Activated T-helper 1 cell treated with Interleukin-2 at 50 U/mL for 16 hours (primary cell): ENCODE results near the gene CD93.

ENCODE experiments used
- DNase-seq: peaks from one replicate; pipeline ENCODE4 v3.0.0-alpha.2; 2020; ENCODE audit warnings: low read depth

The CD93 gene

GRCh38 chr20:23120261-23120660, 34.1 kb upstream of the CD93 start:
- DNase-seq, result no peak

- DNase-seq, result no peak
These were observed 33.5 kb upstream of the CD93 start for GRCh38 chr20:23119456-23120216.

- no peak for DNase-seq
These were observed 32.6 kb upstream of the CD93 start for GRCh38 chr20:23118766-23119165.

- no peak for DNase-seq
These were observed 32.0 kb upstream of the CD93 start for GRCh38 chr20:23118144-23118543.

GRCh38 chr20:23117738-23118137, 31.6 kb upstream of the CD93 start:
- DNase-seq, result no peak

GRCh38 chr20:23116311-23117089, 30.4 kb upstream of the CD93 start:
- no peak for DNase-seq

GRCh38 chr20:23115822-23116221, 29.7 kb upstream of the CD93 start:
- DNase-seq, result no peak

- no peak for DNase-seq
These were observed 28.4 kb upstream of the CD93 start for GRCh38 chr20:23114448-23115082.

- no peak for DNase-seq
These were observed 27.9 kb upstream of the CD93 start for GRCh38 chr20:23114018-23114417.

GRCh38 chr20:23112595-23112994, 26.5 kb upstream of the CD93 start:
- DNase-seq, result no peak

GRCh38 chr20:23111944-23112342, 25.8 kb upstream of the CD93 start:
- DNase-seq, result no peak

GRCh38 chr20:23111307-23111943, 25.3 kb upstream of the CD93 start:
- DNase-seq, result no peak

- DNase-seq, result no peak
These were observed 22.7 kb upstream of the CD93 start for GRCh38 chr20:23108871-23109270.

GRCh38 chr20:23107466-23107865, 21.3 kb upstream of the CD93 start:
- DNase-seq, result no peak

- DNase-seq, result no peak
These were observed 20.2 kb upstream of the CD93 start for GRCh38 chr20:23106271-23106851.

GRCh38 chr20:23105193-23105592, 19.1 kb upstream of the CD93 start:
- DNase-seq, result no peak

GRCh38 chr20:23103284-23104018, 17.3 kb upstream of the CD93 start:
- no peak for DNase-seq

GRCh38 chr20:23101696-23102406, 15.7 kb upstream of the CD93 start:
- DNase-seq, result no peak

GRCh38 chr20:23100720-23101107, 14.6 kb upstream of the CD93 start:
- DNase-seq, result no peak

GRCh38 chr20:23099791-23100719, 13.9 kb upstream of the CD93 start:
- no peak for DNase-seq
